HG03159 (cell line): ENCODE results near the gene IGSF9B.

Source experiments
- ATAC-seq: cut with Tn5 transposase; IDR thresholded peaks from one replicate; pipeline ENCODE4 v1.9.1; 2021; ENCODE audit warnings: mild to moderate bottlenecking, moderate library complexity; ENCODE audit not compliant: unreplicated experiment

The IGSF9B gene

DNA sequence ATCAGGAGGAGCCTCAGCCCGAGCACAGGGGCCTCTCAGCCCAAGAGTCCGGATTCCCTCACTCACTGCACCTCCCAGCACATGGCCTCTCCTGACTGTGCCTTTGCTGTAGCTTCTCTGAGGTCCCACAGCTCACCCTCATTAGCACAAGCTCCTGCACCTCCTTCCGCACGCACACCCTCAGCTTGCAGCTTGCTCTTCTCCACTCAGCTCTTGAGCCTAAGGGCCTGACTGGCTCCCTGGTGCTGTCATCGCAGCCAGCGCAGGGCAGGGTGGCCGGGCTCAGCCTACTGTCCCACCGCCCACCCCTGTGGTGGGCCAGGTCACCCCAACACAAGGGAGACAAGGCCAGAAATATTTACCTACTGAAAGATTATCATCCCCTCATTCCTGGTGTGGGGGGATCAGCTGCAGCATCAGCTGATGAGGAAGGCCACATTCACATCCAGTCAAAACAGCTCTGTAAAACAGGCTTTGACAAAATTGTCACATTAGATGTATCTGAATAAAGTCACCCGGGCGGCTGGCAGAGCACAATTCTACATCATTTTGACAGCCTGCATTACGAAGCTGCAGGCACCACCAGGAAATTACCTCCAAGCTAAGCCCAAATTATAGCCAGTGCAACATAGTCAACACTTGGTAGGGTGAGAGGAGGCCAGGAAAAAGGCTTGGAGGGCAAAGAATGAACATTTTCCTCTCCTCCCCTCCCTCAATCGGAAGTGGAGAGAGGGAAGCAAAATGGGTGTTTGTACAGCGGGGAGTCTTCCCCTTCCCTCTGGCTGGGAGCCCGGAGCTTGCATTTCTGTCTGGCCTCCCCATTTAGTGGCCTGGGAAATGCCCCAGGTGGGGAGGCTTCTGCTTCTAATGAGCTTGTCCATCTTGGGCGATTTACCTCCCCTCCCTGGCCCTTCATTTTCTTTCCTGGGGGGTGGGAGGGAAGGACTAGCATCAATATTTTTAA lies 29.5 kb upstream of the IGSF9B start:
- ATAC-seq: no peak

DNA sequence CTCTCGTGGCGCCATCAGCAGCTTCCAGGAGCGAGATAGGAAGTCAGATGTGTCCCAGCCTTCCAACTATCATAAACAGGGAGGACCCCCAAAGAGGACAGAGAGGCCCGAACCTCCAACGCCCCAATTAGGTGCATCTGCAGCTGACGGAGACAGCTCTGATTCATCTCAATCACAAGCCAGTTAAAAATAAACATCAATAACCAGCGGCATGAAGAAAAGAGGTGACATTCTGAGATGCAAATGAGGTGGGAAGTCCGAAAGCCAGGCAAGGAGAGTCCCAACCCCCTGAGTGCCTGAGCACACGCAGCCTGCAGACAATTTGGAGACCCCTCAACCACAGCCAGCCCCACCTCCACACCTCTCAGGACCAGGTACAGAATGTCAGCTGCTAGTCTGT lies 28.1 kb upstream of the IGSF9B start:
- no peak for ATAC-seq

DNA sequence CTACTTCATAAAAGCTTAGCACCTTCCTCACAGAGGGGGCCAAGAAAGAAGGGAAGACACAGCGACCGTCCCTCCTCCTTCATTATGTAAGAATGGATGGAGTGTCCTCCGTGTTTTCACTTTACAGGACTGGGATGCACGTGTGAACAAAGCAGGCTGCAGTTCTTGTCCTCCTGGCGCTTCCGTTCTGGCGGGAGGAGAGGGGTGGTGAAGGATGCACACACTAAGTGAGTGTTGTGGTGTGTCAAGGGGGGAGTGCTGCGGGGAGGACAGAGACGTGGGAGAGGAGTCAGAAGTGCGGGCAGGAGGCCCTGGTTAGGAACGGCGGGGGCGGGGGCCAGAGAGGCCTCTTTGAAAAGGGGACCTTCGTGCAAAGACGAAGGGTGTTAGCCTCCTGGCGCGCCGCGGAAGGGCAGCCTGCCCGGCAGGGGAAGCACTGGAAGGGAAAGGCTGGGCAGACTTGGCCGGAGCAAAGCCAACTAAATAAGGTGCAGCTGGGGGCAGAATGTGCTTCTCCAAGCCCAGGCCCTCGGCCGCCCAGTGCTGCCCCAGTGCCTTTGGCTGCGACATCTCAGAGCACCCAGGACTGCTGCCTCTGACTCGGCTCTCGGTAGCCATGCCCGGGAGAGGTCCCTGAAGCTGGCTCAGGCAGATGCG lies 27.0 kb upstream of the IGSF9B start:
- ATAC-seq: no peak

- no peak for ATAC-seq
These were observed 26.1 kb upstream of the IGSF9B start for GRCh38 chr11:133982876-133983275.

DNA sequence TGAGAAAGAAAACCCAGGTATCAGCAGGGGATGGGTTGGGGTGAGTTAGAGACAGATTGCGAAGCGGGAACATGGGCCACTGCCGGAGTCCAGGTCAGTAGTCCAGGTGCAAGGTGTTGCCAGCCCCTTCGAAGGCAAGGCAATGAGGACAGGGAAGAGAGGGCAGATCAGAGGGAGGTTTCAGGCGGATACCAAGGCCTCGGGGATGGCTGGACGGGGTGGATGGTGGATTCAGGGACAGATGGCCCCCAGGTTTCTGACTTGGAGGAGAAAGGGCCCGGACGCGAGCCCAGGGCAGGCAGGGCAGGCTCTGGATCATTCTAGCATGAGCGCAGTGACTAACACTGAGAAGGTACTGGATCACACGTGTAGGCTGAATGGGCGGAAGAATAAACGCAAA lies 25.4 kb upstream of the IGSF9B start:
- ATAC-seq: no peak

DNA sequence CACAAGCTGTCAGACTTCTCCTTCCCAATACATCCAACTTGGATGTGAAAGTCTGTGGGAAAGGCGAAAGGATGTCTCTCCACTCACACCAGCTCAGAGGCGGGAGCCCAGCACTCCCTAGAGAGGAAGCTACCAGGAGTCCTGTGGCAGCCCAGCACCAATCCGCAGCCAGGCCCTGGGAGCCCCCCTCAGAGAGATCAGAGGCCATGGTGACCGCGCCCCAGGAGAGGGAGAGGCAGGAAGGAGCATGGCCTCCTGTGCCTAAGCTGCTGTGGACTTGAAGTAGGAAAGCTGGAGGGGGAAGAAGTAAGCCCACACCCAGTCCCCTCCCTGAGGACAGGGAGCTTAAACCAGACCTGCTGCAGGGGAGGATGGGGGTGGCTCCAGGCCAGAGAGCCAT lies 24.4 kb upstream of the IGSF9B start:
- ATAC-seq: no peak

GRCh38 chr11:133980665-133981064 lies 23.9 kb upstream of the IGSF9B start:
- ATAC-seq: no peak

- no peak for ATAC-seq
These were observed 22.0 kb upstream of the IGSF9B start for GRCh38 chr11:133978794-133979193.

DNA sequence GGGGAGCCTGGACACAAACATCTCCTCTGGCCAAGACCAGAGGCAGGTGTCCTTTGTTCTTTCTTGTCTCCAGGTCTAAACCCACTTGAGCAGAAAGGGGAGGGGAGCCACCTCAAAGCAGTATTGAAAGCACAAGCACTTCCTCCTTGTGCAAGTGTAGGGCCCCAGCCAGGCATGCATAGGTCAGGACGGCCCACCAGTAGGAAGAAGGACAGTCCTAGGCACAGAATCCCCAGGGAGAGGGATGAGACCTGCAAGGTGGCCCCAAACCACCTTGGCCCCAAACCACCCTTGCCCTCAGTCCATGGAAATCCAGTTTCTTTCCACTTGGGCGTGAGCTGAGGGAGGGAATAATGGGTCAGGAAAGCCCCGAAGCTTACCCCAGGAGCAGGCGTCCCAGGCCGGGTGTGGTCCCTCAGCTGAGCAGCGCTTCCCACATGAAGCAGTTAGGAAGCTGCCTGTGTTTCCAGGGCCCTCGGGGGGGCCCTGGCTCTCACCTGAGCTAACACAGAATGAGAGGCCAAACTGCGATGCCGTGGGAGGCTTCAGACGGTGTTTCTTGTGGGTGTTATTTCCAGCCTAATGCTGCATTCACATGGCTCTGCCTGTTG lies 20.4 kb upstream of the IGSF9B start:
- peak; percentile 99 for ATAC-seq

DNA sequence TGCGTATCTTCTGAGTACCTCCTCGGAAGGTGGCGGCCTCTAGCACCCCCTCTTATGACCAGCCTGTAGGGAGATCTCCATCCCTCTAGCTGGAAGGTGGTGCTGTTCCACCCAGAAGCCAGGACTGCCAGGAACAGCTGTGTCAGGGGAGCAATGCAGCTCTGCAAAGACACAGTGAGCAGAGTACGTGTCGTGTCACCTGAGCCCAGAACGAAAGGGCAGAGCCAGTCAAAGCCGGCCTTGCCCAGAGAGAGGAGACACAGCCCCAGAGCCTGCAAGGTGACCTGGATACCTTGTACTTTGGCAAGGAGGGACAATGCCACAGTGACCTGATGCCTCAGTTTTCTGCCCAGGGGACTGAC lies 18.7 kb upstream of the IGSF9B start:
- ATAC-seq: no peak

GRCh38 chr11:133974836-133975487 lies 18.2 kb upstream of the IGSF9B start:
- no peak for ATAC-seq

- ATAC-seq: no peak
These were observed 15.1 kb upstream of the IGSF9B start for GRCh38 chr11:133971881-133972280.

DNA sequence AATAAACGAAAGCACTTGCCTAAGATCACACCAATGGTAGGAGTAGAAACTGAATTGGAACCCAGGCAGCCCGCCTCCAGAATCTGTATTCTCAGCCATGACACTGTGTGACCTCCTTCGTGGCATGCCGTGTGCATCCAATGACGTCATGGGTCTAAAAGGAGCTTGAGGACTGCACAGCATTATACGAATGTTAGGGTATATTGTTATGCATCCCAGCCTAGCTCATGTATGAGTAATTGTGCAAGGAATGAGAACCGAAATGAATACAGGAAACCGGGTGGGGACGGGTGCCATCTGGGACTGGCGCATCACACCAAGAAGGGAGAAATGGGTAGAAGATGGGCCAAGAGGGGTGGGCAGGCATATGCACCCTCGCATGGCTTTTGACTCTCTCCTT lies 12.3 kb upstream of the IGSF9B start:
- no peak for ATAC-seq

GRCh38 chr11:133968300-133968699 lies 11.5 kb upstream of the IGSF9B start:
- no peak for ATAC-seq

- no peak for ATAC-seq
These were observed 11.0 kb upstream of the IGSF9B start for GRCh38 chr11:133967599-133968238.

GRCh38 chr11:133966921-133967598 lies 10.3 kb upstream of the IGSF9B start:
- ATAC-seq: no peak

- no peak for ATAC-seq
These were observed 9.4 kb upstream of the IGSF9B start for GRCh38 chr11:133966172-133966651.

DNA sequence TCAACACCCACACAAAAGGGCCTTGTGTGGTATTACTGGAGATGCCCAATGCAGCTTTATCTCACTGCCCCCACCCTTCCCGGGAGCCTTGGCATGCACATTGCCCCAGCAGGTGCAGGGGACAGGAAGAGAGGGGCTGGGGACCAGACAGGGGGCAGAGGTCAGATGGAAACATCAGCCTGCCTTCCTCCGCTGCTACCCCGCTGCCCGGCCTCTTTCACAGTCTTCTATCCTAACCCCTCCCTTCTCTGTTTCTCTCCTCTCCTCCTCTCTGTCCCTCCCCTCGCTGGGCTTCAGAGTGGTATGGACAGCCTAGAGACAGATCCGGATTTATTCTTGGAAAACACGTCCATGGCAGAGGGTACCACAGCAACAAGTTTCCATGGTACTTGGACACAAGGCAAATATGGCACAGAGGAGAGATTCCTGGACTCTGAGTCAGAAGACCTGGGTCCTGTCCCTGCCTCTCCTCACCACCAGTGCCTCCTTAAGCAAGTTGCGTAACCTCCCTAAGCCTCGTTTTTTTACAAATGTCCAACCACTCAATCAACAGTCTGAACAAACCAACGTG lies 8.3 kb upstream of the IGSF9B start:
- ATAC-seq: no peak

DNA sequence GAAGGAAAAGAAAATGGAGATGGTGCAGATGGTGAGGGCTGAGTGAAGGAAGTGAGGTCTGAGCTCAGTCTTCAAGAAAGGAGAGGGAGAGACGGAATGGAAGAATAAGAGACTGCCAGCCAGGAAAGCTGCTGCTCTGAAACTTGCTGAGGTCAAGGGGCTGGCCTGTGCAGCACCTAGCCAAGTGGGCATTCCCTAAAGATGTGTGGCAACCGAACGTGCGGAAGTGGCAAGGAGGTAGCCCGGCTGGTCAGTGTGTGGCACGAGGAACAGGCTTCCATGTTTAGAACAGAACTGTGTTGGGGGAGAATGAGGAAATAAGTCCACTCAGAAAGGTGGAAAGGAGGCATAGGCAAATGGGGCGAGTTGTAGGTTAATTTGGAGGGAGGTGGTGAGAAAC lies 7.6 kb upstream of the IGSF9B start:
- ATAC-seq: no peak

- no peak for ATAC-seq
These were observed 5.1 kb upstream of the IGSF9B start for GRCh38 chr11:133961890-133962289.
